MCF 10A (cell line): Measurements from ENCODE around the gene SLFN12. TPM values are rescaled to one million over a fixed set of nuclear protein-coding genes. Genes with fewer than 3 reads are reported as not detected.
A peak's percentile ranks its signal among the peaks of the same experiment; 100 is the strongest.

Experiments
- Bru-seq: library from RNA; stranded (reverse); fragments of 400-500 nt; gene quantifications from one replicate; lab custom pipeline; 2021; lab: Mats Ljungman, UMichigan
- BruChase-seq, 2 experiments: library from RNA; stranded (reverse); fragments of 400-500 nt; gene quantifications; one replicate each; lab custom pipeline; 2021; lab: Mats Ljungman, UMichigan
- BruUV-seq: library from RNA; stranded (reverse); fragments of 400-500 nt; replicated peaks from 2 replicates; lab custom pipeline; 2021; lab: Mats Ljungman, UMichigan
- CTCF ChIA-PET: fragments of 300-600 bp; sonication (Branson Sonifier 250); formaldehyde crosslinking; extraction: SDS; loops from one replicate; lab custom pipeline; 2021; ENCODE audit warnings: antibody characterized with exemption, inconsistent platforms; lab: Yijun Ruan, JAX
- POLR2A ChIA-PET: fragments of 300-600, 350-650 bp; sonication (Branson Sonifier 250); formaldehyde crosslinking; extraction: SDS; loops from one replicate; lab custom pipeline; 2020; ENCODE audit warnings: antibody characterized with exemption, inconsistent platforms; lab: Yijun Ruan, JAX
- DNase-seq: peaks from one replicate; pipeline ENCODE4 v3.0.0-alpha.2; 2018; ENCODE audit not compliant: unreplicated experiment
- H3K27ac Mint-ChIP-seq: one replicate; pipeline ENCODE4 v1.8.0; 2022; ENCODE audit warnings: mild to moderate bottlenecking, low read depth, mixed read lengths; ENCODE audit not compliant: unreplicated experiment
- H3K27me3 Mint-ChIP-seq: one replicate; pipeline ENCODE4 v1.8.0; 2022; ENCODE audit warnings: mixed read lengths; ENCODE audit not compliant: insufficient read depth, unreplicated experiment
- H3K36me3 Mint-ChIP-seq: one replicate; pipeline ENCODE4 v1.8.0; 2022; ENCODE audit warnings: mild to moderate bottlenecking, moderate library complexity, mixed read lengths; ENCODE audit not compliant: insufficient read depth, unreplicated experiment
- H3K4me1 Mint-ChIP-seq: one replicate; pipeline ENCODE4 v1.8.0; 2022; ENCODE audit warnings: mixed read lengths; ENCODE audit not compliant: insufficient read depth, unreplicated experiment
- H3K4me3 Mint-ChIP-seq: one replicate; pipeline ENCODE4 v1.8.0; 2022; ENCODE audit warnings: mild to moderate bottlenecking, moderate library complexity, mixed read lengths; ENCODE audit not compliant: unreplicated experiment
- H3K9me3 Mint-ChIP-seq: one replicate; pipeline ENCODE4 v1.8.0; 2022; ENCODE audit warnings: mixed read lengths; ENCODE audit not compliant: unreplicated experiment
- CTCF ChIP-seq: fragments of 200-600 bp; IDR thresholded peaks from one replicate; pipeline ENCODE4 v1.8.0; 2022; ENCODE audit warnings: antibody characterized with exemption, mild to moderate bottlenecking; ENCODE audit not compliant: unreplicated experiment
- intact Hi-C: fragments of 100-400 bp; cut with micrococcal nuclease; formaldehyde crosslinking; loops from 2 replicates; pipeline ENCODE4 v1.14.1; 2022
- long read RNA-seq: library from polyadenylated mRNA; stranded (forward); transcript quantifications from one replicate; pipeline ENCODE4 v2.0.0, GENCODE V29; 2022
- total RNA-seq: library from RNA; stranded (reverse); gene quantifications from 2 replicates; pipeline ENCODE4 v1.2.3, GENCODE V29; 2022

SLFN12 gene
- total RNA-seq = 6.3 and 8.0 TPM in 2 replicates
- percentile 56 among the genes with signal in this experiment for Bru-seq, nascent RNA
- percentile 47 among the genes with signal in this experiment for BruChase-seq, experiment 1, labeled RNA remaining after a 6-hour chase
- percentile 61 among the genes with signal in this experiment for BruChase-seq, experiment 2, labeled RNA remaining after a 2-hour chase
- long read RNA-seq, partial matches to known transcripts = 0 of 8 reads
- long read RNA-seq, other reads (novel, unspliced or antisense) = 6 of 8 reads

GRCh38 chr17:35432176-35433074 lies at the start of gene SLFN12:
Gene SLFN12 (minus strand): TSS chr17:35432500. CDS start chr17:35423028, 9,472 bp downstream.
- peaks cover 21% of the 10 kb centered on the region for H3K4me1 Mint-ChIP-seq
- peak within 1 kb of the TSS; percentile 85 for H3K27ac Mint-ChIP-seq
- POLR2A ChIA-PET = interaction anchor here (0.6 to 2.5 kb wide), 26 partner anchors 9 to 363 kb away, joined by 3 to 35 read pairs (median 4); partner anchors contain the start of genes AP2B1, MMP28, PEX12 and SLFN13
- no peak for TF ChIP-seq CTCF
- H3K27me3 Mint-ChIP-seq = no peaks in the 10 kb centered on the region
- intact Hi-C loops = loop anchor here (1.0 to 5.0 kb wide), 4 partner anchors 100 to 370 kb away; partner anchors contain the start of gene RFFL
- H3K4me3 Mint-ChIP-seq = peak within 1 kb of the TSS; percentile 79
- no TSS peak for BruUV-seq
- H3K9me3 Mint-ChIP-seq = no peaks in the 10 kb centered on the region
- H3K36me3 Mint-ChIP-seq = peaks cover 4% of the 10 kb centered on the region
- peak; percentile 92 for DNase-seq
- CTCF ChIA-PET = interaction anchor here (0.9 to 2.1 kb wide), 3 partner anchors 117 to 191 kb away, joined by 3 to 10 read pairs (median 4); no protein-coding TSS in a partner anchor

GRCh38 chr17:35479271-35479670 lies 47.0 kb upstream of the SLFN12 start:
- peaks cover 61% of the 10 kb centered on the region for H3K27me3 Mint-ChIP-seq
- ChIA-PET POLR2A (no interaction called here), CTCF (no interaction called here)
- H3K4me3 Mint-ChIP-seq = no peak overlapping the region
- no peaks in the 10 kb centered on the region for H3K9me3 Mint-ChIP-seq
- H3K36me3 Mint-ChIP-seq = no peaks in the 10 kb centered on the region
- intact Hi-C loops = no loop called here
- no TSS peak for BruUV-seq
- no peaks in the 10 kb centered on the region for H3K4me1 Mint-ChIP-seq
- no peak overlapping the region for H3K27ac Mint-ChIP-seq
- DNase-seq = no peak
- TF ChIP-seq CTCF = no peak

GRCh38 chr17:35477248-35477647 lies 44.9 kb upstream of the SLFN12 start:
- Mint-ChIP-seq H3K4me1 (no peaks in the 10 kb centered on the region), H3K9me3 (peaks cover 5% of the 10 kb centered on the region), H3K36me3 (no peaks in the 10 kb centered on the region), H3K4me3 (no peak overlapping the region), H3K27me3 (peaks cover 54% of the 10 kb centered on the region), H3K27ac (no peak overlapping the region)
- no peak for DNase-seq
- no peak for TF ChIP-seq CTCF
- intact Hi-C loops = no loop called here
- CTCF ChIA-PET = no interaction called here
- BruUV-seq = no TSS peak
- POLR2A ChIA-PET = no interaction called here
